HG03103 (cell line): ENCODE results near the gene HPN.
"Not testable (repeated sequence)": the region's sequence is repeated elsewhere in the genome, so short reads cannot be mapped to it uniquely, and the experiment has no call there.

Experiments used
- ATAC-seq: cut with Tn5 transposase; IDR thresholded peaks from one replicate; pipeline ENCODE4 v1.9.1; 2021; ENCODE audit warnings: low read depth; ENCODE audit not compliant: unreplicated experiment

Gene HPN

DNA sequence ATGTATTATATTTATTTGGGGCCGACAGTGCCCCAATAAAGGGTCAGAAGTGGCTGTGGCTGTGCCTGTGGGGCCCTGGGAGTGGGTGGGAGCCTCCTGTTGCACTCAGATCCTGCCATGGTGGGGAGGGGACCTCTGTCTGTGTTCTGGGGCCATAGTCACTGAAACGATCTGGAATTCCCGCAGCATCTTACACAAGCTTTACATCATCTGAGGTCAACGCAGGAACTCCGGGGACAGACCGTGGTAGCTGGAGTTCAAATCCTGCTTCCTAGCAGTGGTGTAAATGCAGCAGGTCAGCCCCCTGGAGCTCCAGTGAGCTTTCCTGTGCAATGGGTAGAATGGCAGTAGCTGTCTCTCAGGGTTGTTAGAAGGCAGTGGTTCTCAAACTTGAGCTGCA lies 15.1 kb upstream of the HPN start:
- ATAC-seq, result no peak

DNA sequence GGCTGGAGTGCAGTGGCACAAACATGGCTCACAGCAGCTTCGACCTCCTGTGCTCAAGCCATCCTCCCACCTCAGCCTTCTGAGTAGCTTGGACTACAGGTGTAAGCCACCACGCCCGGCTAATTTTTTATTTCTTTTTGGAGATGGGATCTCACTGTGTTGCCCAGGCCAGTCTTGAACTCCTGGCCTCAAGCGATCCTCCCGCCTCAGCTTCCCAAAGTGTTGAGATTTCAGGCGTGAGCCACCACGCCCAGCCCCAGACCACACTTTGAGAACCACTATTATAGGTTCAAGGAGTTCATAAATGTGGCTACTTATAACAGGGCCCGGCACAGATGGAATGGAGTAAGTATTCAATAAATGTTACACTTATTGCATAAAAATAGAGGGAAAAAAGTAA lies 14.5 kb upstream of the HPN start:
- ATAC-seq, result no peak

DNA sequence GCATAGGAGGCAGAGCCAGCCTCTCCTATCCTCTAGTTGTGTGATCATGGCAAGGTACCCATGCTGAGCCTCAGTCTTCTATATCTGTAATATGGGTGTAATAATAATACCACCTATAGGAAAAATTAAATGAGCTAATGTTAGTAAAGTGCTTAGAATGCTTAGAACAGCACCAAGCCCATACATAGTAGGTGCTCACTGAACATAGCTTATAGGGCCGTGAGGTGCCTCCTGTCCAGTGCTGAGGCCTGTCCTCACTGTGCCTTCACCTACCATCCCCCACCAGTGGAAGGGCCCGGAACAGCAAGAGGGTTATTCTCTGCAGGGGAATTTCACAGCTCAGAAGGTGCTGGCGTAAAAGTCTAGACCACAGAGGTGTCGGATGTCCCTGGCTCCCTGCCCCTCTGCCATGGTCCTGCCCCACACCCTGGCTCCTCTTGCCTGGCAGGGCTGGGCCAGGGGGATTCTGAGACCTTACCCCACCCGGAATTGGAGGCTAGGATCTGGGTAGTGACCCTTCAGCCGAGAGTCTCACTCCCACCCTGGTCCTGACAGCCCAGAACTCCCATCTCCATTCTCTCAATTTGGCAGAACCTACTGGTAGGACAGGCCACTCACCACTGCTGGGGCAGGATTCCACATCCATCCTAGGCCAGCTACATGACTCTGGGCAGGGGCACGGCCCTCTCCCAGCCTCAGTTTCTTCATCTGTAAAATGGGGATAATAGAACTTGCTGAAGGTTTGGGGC lies 13.5 kb upstream of the HPN start:
- no peak for ATAC-seq

DNA sequence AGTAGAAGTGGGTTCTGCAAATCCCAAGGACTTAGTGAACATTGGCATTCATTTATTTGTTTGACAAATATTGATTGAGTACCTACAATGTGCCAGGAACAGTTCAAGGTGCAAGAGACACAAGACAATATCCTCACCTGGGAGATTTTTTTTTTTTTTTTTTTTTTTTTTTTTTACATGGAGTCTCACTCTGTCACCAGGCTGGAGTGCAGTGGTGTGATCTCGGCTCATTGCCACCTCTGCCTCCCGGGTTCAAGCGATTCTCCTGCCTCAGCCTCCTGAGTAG lies 13.0 kb upstream of the HPN start:
- not testable (repeated sequence) for ATAC-seq

GRCh38 chr19:35029275-35029736 lies 12.2 kb upstream of the HPN start:
- not testable (repeated sequence) for ATAC-seq

GRCh38 chr19:35029737-35030256 lies 11.7 kb upstream of the HPN start:
- no peak for ATAC-seq

GRCh38 chr19:35030257-35031071 lies 11.1 kb upstream of the HPN start, which contains the start of gene SCN1B:
Gene SCN1B (plus strand): TSS chr19:35030470. CDS start chr19:35030821, 351 bp downstream.
- no peak for ATAC-seq

DNA sequence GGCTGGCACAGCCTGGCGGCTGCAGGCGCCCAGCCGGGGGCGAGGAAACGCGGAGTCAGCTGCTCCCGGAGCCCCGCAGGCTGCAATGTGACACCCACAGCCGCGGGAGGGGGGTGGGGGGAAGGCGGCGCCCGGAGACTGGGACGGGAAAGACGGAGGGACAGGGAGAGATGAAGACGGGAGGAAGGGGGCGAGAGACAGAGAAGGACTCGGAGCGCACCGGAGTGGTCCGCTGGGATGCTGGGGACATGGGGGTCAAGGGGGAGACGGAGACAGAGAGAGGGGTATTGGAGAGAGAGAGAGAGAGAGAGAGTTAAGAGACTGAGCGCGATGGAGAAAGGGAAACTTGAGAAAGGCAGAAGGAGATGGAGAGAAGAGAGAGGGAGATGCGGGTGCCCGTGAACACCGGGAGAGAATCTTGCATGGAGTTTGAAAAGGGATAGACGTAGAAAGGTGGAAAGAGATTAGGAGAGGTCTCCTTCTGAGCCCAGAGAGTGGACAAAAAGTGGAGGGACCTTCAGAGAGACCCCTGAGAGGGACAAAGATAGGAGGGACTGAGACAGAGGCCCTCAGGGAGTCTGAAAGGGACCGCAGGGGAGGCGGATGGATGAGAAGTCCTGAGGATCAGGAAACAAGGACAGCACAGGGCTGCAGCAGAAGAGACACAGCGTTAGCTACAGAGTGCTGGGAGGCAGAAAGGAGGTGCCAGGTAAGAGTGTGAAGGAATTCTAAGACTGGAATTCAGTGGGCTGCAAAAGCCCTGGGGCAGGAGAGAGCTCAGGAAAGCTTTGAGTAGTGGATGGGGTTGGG lies 10.2 kb upstream of the HPN start:
- ATAC-seq, result no peak

GRCh38 chr19:35032356-35032865 lies 9.1 kb upstream of the HPN start:
- ATAC-seq, result no peak

GRCh38 chr19:35033067-35034004 lies 8.2 kb upstream of the HPN start:
- no peak for ATAC-seq

DNA sequence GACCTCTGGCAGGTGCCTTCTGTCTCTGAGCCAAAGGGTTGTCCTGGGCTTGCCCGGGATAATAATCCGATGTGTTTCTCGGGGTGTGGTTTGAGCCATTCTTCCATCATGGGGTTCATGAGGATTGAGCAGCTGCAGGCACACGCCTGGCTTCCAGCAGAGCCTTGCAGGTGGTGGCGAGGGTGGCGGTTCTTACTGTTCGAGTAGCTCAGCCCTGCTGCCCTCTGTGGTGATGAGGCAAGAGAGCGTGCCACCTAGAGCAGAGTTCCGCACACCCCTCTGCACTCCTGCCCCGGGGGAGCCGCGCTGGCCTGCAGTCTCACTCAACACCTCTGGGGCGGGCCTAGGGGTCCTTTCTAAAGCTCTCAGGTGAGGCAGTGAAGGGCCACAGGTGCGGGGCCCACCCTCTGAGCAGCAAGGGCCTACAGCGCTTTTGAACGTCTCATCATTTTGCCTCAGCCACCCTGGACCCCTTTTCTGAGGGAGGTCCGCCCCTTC lies 7.5 kb upstream of the HPN start:
- no peak for ATAC-seq

GRCh38 chr19:35034588-35035382 lies 6.7 kb upstream of the HPN start:
- no peak for ATAC-seq

- no peak for ATAC-seq
These were observed 3.6 kb upstream of the HPN start for GRCh38 chr19:35037716-35038622.

- no peak for ATAC-seq
These were observed 2.7 kb upstream of the HPN start for GRCh38 chr19:35038623-35039512.

DNA sequence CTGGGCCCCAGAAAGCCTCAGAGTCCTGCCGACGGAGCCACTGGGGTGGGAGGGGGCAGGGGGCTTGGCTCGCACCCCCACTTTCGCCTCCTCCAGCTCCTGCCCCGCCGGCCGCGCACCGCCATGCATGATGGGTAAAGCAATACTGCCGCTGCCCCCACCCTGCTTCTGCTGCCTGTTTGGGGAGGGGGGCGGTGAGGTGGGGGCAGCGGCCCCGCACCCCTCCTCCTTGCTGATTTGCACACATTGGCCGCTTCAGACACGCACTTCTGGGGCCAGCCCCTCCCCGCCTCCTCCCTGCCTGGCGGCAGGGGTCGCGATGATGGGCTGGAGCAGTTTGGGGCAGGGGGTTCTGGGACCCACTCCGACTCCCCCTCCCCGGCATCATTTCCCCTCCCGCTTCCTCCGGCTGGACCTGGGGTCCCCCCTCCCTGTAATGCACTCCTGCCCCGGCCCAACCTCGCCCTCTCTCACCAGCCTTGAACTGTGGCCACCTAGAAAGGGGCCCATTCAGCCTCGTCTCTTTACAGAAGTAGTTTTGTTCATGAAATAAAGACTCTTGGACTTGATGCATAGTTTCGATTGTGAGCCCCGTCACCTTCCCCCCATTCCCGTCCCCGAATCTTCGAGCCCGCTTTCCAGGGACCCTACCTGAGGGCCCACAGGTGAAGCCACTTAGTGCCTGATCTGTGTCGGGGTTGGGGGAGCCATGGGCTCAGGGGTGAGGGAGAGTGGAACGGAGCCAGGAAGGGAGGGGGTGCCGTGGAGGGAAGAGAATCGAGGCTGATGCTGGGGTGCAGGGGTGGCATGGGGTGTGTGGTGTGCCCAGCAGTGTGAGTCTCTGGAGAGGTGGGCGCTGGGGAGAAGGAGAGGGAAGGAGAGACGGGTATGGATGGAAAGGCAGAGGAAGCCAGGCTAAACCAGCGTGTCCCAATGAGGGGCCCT lies 1.4 kb upstream of the HPN start:
- no peak for ATAC-seq
